Renal cortical epithelial cell (primary cell): ENCODE data around the gene DNAJC15. TPM values are rescaled to one million over a fixed set of nuclear protein-coding genes. Genes with fewer than 3 reads are reported as not detected.

ENCODE experiments used
- DNase-seq: peaks from one replicate; pipeline ENCODE4 v3.0.0-alpha.2; 2011; ENCODE audit warnings: low read depth
- total RNA-seq: library from RNA; depleted of rRNA; stranded (reverse); fragments of >200 nt; gene quantifications from 2 replicates; pipeline ENCODE4 v1.2.3, GENCODE V29; 2014

DNAJC15 gene
- total RNA-seq, 1 donor from 2014 or later = 23.7 TPM

GRCh38 chr13:43154156-43154651, 130.8 kb downstream of the DNAJC15 start:
- DNase-seq = no peak

DNA sequence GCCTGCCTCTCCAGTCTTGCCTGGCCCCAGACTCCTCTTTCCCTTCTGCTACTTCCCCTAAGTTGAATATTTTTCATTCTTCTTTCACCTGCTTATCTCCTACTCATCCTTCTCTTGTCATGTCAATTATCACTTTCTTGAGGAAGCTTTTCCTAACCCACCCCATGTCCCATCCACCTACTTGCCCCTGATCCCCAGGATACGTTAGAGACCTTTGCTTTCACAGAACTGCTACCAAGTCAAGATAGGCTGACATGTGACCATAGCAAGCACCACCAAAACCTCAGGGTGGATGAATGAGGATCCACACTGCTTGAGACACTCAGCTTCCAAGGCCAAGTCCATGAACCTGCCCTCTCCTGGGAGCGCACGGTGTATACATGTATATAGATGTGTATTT, 131.5 kb downstream of the DNAJC15 start:
- no peak for DNase-seq

GRCh38 chr13:43156916-43157315, 133.5 kb downstream of the DNAJC15 start:
- no peak for DNase-seq

GRCh38 chr13:43157796-43158195, 134.4 kb downstream of the DNAJC15 start:
- DNase-seq = no peak

DNA sequence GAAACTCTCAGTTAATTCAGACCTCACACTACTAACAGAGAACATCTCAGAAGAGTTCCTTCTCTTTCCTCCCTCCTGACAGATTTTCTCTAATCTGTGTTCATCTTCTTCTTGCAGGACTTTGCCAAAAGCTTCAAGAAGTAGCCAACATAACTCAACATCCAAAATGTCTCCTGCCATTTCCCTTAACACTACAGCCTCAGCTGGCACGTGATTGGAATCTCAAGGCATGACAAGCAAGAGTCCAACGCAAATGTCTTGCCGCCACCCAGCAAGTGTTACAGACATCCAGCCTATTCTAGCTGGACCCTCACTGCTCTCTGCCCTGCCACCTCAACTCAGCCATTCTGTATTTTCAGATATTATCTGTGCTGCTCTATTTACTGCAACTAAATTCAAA, 135.1 kb downstream of the DNAJC15 start:
- no peak for DNase-seq

GRCh38 chr13:43159026-43159461, 135.7 kb downstream of the DNAJC15 start:
- DNase-seq = peak; percentile 18

Other genes starting within 250 kb of the DNAJC15 start
- gene FAM216B, start 242.0 kb upstream of the DNAJC15 start, total RNA-seq = not detected in 2 replicates
- gene EPSTI1, start 31.3 kb upstream of the DNAJC15 start, total RNA-seq = 14.8 and 27.7 TPM in 2 replicates